Right lung (tissue), 5 donors: Measurements from ENCODE around the gene ADAMTS2. TPM values are rescaled to one million over a fixed set of nuclear protein-coding genes. Genes with fewer than 3 reads are reported as not detected.

Experiments used
- DNase-seq, 2 donors: peaks; one replicate each; pipeline ENCODE4 v3.0.0-alpha.2; 2013
- polyA plus RNA-seq, 5 donors: library from polyadenylated mRNA; unstranded; fragments of 120-200 nt; gene quantifications; one replicate each; pipeline versions ENCODE4 v1.2.1 to v1.2.3, GENCODE V29; 2013; ENCODE audit warnings: inconsistent platforms in 1 of 5, low replicate concordance in 1 of 5; ENCODE audit not compliant: insufficient read length in 5 of 5, insufficient read depth in 1 of 5

Gene ADAMTS2
- polyA plus RNA-seq, 5 donors, result 27.7 to 44.9 (median 31.5) TPM

- no peak for DNase-seq
Observed at GRCh38 chr5:179373961-179374505, 28.8 kb upstream of the ADAMTS2 start.

- DNase-seq, result no peak
Observed at GRCh38 chr5:179373101-179373934, 28.1 kb upstream of the ADAMTS2 start.

- DNase-seq, result no peak
Observed at GRCh38 chr5:179371681-179372680, 26.7 kb upstream of the ADAMTS2 start.

- DNase-seq, result no peak
Observed at GRCh38 chr5:179371121-179371510, 25.9 kb upstream of the ADAMTS2 start.

GRCh38 chr5:179370490-179371120 lies 25.3 kb upstream of the ADAMTS2 start:
- DNase-seq, result no peak

GRCh38 chr5:179369530-179369884 lies 24.2 kb upstream of the ADAMTS2 start:
- no peak for DNase-seq

- DNase-seq, result no peak
Observed at GRCh38 chr5:179368806-179369529, 23.7 kb upstream of the ADAMTS2 start.

- DNase-seq, result no peak
Observed at GRCh38 chr5:179368126-179368805, 23.0 kb upstream of the ADAMTS2 start.

GRCh38 chr5:179367491-179367890 lies 22.2 kb upstream of the ADAMTS2 start:
- DNase-seq, result no peak

GRCh38 chr5:179362355-179362754 lies 17.1 kb upstream of the ADAMTS2 start:
- DNase-seq, result no peak

- no peak for DNase-seq
Observed at GRCh38 chr5:179361037-179361603, 15.9 kb upstream of the ADAMTS2 start.

GRCh38 chr5:179357031-179357430 lies 11.8 kb upstream of the ADAMTS2 start:
- peak; percentile 60 to 63 for DNase-seq

- DNase-seq, result peak; percentile 78 to 85
Observed at GRCh38 chr5:179355976-179356974, 11.0 kb upstream of the ADAMTS2 start.

GRCh38 chr5:179354305-179354882 lies 9.1 kb upstream of the ADAMTS2 start:
- DNase-seq, result no peak

- no peak for DNase-seq
Observed at GRCh38 chr5:179348843-179349242, 3.6 kb upstream of the ADAMTS2 start.

GRCh38 chr5:179348011-179348530 lies 2.8 kb upstream of the ADAMTS2 start:
- no peak for DNase-seq

- DNase-seq, result no peak
Observed at GRCh38 chr5:179347581-179347980, 2.3 kb upstream of the ADAMTS2 start.

GRCh38 chr5:179346875-179347274 lies 1.6 kb upstream of the ADAMTS2 start:
- DNase-seq, result no peak
